ENCODE results near the gene RASL12.
"Not testable (repeated sequence)": the region's sequence is repeated elsewhere in the genome, so short reads cannot be mapped to it uniquely, and the experiment has no call there.

The RASL12 gene

DNA sequence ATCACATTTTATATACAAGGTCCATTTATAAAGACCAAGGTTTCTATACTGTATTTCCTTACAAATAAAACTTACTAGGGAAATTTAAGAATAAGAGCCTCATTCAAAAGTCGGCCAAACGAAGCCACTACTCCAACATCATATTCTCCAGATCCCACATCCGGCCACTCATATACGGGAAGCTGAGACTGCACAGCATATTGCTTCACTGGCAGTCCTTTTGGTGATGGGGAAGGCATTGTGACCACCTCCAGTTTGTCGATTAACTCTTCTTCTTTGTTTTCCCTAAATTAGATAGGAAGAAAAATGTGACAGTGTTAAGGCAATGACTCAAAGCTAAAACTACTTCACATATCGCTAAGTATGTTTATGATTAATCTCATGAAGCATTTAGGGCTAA, 41.0 kb downstream of the RASL12 start:
- DNase-seq, result no peak

DNA sequence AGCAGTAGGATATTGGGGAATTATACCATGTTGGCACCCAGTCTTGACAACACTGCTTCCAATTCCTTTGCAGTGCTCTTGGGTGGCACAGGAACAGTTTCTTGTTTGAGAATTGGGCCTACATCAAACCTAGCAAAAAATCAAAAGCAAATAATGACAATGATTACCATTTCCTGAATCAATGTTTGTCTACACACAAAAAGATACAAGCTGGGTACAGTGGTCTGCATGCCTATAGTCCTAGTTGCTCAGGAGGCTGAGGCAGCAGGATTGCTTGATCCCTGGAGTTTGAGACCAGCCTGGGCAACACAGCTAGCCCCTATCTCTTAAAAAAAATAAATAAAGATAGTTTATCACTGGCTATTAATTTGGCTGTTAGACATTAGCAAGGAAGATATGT, 46.3 kb downstream of the RASL12 start:
- no peak for DNase-seq

DNA sequence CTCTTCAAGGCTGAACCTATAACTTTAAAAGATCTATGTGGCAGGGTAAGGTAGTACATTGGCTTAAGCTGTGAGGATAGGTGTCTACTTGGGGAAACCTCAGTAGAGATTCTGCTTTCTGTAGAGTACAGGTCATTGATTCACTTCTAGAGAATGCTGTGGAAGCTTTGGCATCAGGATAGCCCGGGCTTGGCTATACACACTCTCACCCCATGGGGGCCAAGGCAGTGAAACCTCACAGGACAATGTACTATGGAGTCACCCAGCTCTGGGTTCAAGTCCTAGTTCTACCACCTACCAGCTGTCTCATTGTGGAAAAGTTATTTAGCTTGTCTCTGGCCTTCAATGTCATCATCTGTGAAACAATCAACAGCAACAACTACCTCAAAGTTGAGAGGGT, 47.4 kb downstream of the RASL12 start:
- no peak for DNase-seq

DNA sequence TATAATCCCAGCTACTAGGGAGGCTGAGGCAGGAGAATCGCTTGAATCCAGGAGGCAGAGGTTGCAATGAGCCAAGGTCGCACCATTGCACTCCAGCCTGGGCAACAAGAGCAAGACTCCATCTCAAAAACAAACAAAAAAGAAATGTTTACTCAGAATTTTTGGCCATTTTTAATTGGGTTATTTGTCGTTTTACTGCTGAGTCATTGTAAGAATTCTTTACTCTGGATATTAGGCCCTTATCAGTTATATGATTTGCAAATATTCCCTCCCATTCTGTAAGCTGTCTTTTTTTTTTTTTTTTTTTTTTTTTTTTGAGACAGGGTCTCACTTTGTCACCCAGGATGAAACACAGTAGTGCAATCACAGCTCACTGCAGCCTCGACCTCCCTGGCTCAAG, 56.6 kb downstream of the RASL12 start:
- DNase-seq, result not testable (repeated sequence)

DNA sequence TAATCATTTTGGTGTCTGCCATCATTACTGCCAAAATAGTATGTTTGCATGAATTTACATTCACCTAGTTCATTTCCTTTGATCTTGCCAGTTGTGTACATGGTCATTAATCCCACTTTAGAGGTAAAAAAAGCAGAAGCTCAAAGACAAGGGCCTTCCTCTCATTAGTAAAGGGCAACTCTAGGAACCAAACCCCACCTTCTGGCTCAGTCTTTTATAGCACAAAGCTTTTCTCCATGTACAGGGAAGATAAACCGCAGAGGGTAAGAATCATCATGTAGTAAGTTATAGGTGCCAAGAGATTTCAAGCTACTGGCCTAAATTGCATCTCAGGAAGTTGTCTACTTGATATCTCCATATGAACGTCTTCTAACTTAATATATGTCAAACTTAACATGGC, 58.8 kb downstream of the RASL12 start:
- DNase-seq, result no peak

DNA sequence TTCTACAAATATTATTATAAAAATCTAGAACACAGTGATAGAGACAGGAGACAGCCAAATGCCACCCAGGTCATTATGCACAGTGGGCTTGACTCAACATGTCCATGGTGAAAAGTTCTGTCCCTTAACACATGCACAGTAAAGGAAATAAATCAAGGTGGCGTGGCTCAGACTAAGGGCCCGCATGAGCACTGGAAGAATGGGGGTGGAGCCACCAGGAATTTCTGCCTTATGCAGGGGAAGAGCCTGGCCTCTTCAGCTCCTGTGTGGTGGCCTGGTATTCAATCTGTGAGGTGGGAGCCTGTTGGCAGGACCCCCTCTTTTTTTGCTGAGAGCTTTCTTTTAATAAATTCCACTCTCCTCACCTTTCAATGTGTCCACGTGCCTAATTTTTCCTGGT, 60.9 kb downstream of the RASL12 start:
- no peak for DNase-seq

DNA sequence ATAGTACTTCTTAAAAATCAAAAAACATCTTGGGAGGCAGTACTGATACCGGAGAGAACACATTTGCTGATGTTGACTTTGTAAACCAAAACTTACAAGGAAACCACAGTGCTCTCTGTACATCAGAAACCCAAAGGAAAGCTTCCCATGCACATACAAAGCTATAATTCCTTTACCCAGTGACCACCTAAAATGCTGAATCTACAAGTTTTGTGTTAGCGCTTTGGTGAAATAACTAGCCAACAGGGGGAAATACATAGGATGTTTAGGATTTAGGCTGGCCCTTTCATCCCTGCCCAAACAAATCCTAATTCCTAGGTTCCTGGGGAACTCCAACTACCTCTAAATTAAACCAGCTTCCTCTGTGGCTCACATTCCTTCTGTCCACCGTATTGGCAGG, 62.8 kb downstream of the RASL12 start:
- DNase-seq, result no peak
